ENCODE measurements around the gene IDUA.
"Not testable (repeated sequence)": the region's sequence is repeated elsewhere in the genome, so short reads cannot be mapped to it uniquely, and the experiment has no call there.

IDUA gene

DNA sequence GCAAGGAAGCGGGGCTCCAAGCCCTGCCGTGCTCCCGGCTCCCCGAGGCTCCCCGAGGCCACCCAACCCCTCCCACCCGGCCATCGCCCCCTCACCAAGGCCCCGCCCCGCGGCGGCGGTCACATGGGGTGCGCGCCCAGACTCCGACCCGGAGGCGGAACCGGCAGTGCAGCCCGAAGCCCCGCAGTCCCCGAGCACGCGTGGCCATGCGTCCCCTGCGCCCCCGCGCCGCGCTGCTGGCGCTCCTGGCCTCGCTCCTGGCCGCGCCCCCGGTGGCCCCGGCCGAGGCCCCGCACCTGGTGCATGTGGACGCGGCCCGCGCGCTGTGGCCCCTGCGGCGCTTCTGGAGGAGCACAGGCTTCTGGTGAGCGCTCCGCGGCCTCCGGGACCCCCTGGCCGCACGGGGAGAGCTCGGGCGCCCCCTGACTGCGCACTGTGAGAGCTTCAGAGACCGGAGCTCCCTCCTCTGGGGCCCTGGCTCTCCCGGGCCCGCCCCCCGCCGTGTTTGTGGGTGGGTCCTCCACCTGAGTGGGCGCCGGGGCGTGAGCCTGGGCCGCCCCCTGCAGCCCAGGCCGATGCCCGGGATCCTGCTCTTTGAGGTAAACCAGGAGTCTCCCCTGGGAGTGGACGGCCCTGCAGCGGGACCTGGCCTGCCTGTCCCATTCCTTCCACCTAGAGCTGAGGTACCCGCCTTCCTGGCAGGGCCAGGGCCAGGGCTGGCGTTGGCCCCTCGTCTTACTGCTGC lies at the start of gene IDUA:
IDUA (plus strand) TSS at position 166 of the 745 bp plus-strand sequence; CDS start at position 207, 41 bp downstream.
- DNase-seq (ENCODE audit: extremely low spot score), result peak; percentile 92
- CTCF ChIA-PET, result interaction anchor here (0.6 to 4.8 kb wide), 24 partner anchors 8 to 706 kb away, joined by 3 to 43 read pairs (median 3); partner anchors contain the start of gene DGKQ
- TF ChIP-seq, protein P1, sequence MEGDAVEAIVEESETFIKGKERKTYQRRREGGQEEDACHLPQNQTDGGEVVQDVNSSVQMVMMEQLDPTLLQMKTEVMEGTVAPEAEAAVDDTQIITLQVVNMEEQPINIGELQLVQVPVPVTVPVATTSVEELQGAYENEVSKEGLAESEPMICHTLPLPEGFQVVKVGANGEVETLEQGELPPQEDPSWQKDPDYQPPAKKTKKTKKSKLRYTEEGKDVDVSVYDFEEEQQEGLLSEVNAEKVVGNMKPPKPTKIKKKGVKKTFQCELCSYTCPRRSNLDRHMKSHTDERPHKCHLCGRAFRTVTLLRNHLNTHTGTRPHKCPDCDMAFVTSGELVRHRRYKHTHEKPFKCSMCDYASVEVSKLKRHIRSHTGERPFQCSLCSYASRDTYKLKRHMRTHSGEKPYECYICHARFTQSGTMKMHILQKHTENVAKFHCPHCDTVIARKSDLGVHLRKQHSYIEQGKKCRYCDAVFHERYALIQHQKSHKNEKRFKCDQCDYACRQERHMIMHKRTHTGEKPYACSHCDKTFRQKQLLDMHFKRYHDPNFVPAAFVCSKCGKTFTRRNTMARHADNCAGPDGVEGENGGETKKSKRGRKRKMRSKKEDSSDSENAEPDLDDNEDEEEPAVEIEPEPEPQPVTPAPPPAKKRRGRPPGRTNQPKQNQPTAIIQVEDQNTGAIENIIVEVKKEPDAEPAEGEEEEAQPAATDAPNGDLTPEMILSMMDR (IDR thresholded peaks at IDR 0.05; ENCODE audit: control extremely low read depth, extremely low read depth, low read depth, missing control alignments), result peak; percentile 67
- POLR2A ChIA-PET, result no interaction called here

DNA sequence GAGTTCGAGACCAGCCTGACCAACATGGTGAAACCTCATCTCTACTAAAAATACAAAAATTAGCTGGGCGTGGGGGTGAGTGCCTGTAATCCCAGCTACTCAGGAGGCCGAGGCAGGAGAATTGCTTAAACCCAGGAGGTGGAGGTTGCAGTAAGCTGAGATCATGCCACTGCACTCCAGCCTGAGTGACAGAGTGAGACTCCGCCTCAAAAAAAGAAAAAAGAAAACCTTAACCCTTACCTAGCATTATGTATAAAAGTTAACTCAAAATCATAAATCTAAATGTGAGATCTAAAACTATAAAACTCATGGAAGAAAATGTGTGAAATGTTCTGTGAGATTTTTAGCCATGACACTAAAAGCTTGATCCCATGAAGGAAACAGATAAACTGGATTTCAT lies 47.3 kb upstream of the IDUA start:
- POLR2A ChIA-PET; DNase-seq (ENCODE audit: extremely low spot score): not testable (repeated sequence)
- CTCF ChIA-PET, result interaction anchor here (1.2 kb wide), 1 partner anchor 30 kb away, joined by 3 read pairs; no protein-coding TSS in a partner anchor

DNA sequence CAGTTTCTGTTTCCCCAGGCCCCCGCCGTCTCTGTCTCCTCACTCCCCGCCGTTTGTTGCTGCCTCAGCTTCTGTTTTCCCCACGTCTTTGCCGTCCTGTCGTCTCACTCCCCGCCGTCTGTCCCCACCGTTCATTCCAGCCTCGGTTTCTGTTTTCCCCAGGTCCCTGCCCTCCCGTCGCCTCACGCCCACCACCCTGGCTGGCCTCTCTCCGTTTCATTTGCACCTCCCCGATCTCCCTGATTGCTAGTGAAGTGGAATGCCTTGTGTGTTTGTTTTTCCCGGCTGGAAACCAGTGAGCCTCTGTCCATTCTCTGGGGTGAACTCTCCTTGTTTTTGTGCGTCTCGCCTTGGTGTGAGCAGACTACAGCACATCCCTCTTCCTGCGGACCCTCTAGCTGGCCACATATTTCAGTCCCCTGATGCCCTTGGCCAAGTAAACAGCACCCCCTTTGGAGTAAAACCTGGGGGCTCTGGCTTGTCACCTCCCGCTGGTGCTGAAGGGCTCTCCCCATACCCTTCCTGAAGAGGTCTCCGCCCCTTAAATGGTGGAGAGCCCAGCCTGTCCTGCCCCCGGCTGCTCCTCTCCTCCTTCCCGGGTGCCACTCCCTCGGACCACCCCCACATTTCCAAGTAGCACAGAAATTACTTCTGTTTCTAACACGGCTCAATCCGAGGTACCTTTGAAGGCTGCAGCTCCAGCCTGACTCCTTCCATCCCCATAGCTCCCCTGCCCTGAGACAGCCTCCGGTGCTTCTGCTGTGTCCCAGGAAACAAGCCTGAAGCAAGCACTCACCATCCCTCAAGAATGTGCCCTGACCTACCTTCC lies 41.4 kb upstream of the IDUA start:
- ChIA-PET CTCF (no interaction called here), POLR2A (no interaction called here)
- DNase-seq (ENCODE audit: extremely low spot score), result no peak
- TF ChIP-seq, protein P1 (IDR thresholded peaks at IDR 0.05; ENCODE audit: control extremely low read depth, extremely low read depth, low read depth, missing control alignments), result no peak

DNA sequence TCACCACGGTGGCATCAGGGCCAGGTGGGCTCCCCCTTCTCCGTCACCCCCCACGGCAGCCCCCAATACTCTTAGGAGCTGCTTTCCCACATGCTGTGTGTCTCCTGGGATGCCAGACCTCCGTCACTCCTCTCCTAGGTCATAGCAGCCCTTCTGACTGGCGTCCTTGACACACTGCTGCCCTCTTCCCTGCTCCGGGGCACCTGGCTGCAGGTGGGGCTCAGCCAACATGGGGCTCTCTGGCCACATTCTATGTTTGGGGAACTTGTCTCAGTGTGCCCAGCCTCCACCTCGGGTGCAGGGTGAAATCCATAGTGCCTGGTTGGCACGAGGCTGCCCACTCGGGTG lies 40.8 kb upstream of the IDUA start:
- POLR2A ChIA-PET, result no interaction called here
- CTCF ChIA-PET, result no interaction called here
- TF ChIP-seq, protein P1 (IDR thresholded peaks at IDR 0.05; ENCODE audit: control extremely low read depth, extremely low read depth, low read depth, missing control alignments), result no peak
- DNase-seq (ENCODE audit: extremely low spot score), result no peak

DNA sequence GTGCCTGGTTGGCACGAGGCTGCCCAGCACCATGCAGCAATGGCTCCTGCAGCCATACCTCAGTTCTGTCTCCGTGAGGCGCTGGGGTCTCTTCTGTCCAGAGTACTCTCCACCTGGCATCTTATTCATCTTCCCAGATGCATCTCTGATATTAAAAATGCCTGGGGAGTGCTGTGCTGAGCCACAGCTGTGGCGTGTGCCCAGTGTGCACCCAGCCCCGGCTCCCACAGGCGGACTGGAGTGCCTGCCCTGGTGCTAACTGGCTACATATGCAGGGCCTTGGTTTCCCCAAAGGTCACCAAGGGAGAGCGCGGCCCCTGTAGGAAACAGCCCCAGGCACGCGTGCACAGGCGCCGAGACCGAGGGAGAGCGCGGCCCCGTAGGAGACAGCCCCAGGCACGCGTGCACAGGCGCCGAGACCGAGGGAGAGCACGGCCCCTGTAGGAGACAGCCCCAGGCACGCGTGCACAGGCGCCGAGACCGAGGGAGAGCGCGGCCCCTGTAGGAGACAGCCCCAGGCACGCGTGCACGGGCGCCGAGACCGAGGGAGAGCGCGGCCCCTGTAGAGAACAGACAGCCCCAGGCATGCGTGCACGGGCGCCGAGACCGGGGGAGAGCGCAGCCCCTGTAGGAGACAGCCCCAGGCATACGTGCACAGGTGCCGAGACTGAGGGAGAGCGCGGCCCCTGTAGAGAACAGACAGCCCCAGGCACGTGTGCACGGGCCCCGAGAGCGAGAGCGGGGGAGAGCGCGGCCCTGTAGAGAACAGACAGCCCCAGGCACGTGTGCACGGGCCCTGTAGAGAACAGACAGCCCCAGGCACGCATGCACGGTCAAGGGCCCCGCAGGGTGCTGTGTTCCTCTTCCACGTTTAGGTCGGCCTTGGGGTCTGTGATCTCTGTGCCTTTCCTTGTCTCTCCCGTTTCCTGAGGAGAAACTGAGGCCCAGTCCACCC lies 40.0 kb upstream of the IDUA start:
- ChIA-PET CTCF (no interaction called here), POLR2A (no interaction called here)
- no peak for DNase-seq (ENCODE audit: extremely low spot score)
- TF ChIP-seq, protein P1 (IDR thresholded peaks at IDR 0.05; ENCODE audit: control extremely low read depth, extremely low read depth, low read depth, missing control alignments), result no peak

DNA sequence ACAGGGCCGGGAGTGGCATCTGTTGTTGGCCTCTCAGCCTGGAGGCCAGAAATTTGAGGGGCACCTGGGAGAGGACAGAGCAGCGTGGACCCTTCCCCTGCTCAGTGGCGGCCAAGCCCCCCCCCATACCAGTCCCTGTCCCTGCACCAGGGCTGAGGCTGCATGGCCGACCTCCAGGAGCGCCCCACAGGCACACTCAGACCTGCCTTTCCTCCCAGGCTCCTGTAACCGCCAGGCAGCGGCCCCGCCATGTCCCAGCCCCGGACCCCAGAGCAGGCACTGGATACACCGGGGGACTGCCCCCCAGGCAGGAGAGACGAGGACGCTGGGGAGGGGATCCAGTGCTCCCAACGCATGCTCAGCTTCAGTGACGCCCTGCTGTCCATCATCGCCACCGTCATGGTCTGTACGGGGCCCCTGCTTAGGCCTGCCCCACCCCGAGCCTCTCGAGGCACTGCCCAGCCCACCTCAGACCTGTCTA lies 39.3 kb upstream of the IDUA start:
- CTCF ChIA-PET, result no interaction called here
- TF ChIP-seq, protein P1 (IDR thresholded peaks at IDR 0.05; ENCODE audit: control extremely low read depth, extremely low read depth, low read depth, missing control alignments), result no peak
- no peak for DNase-seq (ENCODE audit: extremely low spot score)
- POLR2A ChIA-PET, result no interaction called here
